Neural cell (in vitro differentiated cells): ENCODE data around the gene CCDC9B. TPM values are rescaled to one million over a fixed set of nuclear protein-coding genes. Genes with fewer than 3 reads are reported as not detected.

ENCODE experiments used
- H2AFZ ChIP-seq: fragments of 200-600, 300-800 bp; sonication (generic), shearing (Covaris generic); 2 replicates; pipeline ENCODE4 v1.6.0; 2014; ENCODE audit warnings: low read depth, mild to moderate bottlenecking, antibody characterized with exemption, low read length, moderate library complexity
- H3F3A ChIP-seq: fragments of 200-600 bp; shearing (Covaris generic); 2 replicates; pipeline ENCODE4 v1.6.1; 2016; ENCODE audit warnings: mild to moderate bottlenecking, moderate library complexity, mixed read lengths, antibody characterized with exemption, low read length; ENCODE audit not compliant: insufficient read depth, poor library complexity, severe bottlenecking
- H3K27ac ChIP-seq: fragments of 200-600, 300-800 bp; sonication (generic), shearing (Covaris generic); 2 replicates; pipeline ENCODE4 v1.5.1; 2014; ENCODE audit warnings: mild to moderate bottlenecking, low read length, moderate library complexity
- H3K27me3 ChIP-seq: fragments of 300-800, 200-600 bp; sonication (generic), shearing (Covaris generic); 2 replicates; pipeline ENCODE4 v1.6.0; 2014; ENCODE audit warnings: mild to moderate bottlenecking, low read depth, low read length, moderate library complexity; ENCODE audit not compliant: insufficient read depth
- H3K36me3 ChIP-seq: fragments of 300-800, 200-600 bp; sonication (generic), shearing (Covaris generic); 2 replicates; pipeline ENCODE4 v1.5.1; 2014; ENCODE audit warnings: mild to moderate bottlenecking, antibody characterized with exemption, low read length, moderate library complexity; ENCODE audit not compliant: insufficient read depth
- H3K4me2 ChIP-seq: fragments of 300-800, 200-600 bp; sonication (generic), shearing (Covaris generic); 2 replicates; pipeline ENCODE4 v1.6.0; 2014; ENCODE audit warnings: mild to moderate bottlenecking, low read length
- H3K4me3 ChIP-seq: fragments of 300-800, 200-600 bp; sonication (generic), shearing (Covaris generic); 2 replicates; pipeline ENCODE4 v1.5.1; 2014; ENCODE audit warnings: mild to moderate bottlenecking, low read length, moderate library complexity
- H3K79me2 ChIP-seq: fragments of 200-600 bp; shearing (Covaris generic); replicated peaks from 2 replicates; pipeline ENCODE4 v1.6.0; 2014; ENCODE audit warnings: mild to moderate bottlenecking, low read length, moderate library complexity; ENCODE audit not compliant: insufficient read depth
- H3K9ac ChIP-seq: fragments of 300-800, 200-600 bp; sonication (generic), shearing (Covaris generic); 2 replicates; pipeline ENCODE4 v1.6.1; 2016; ENCODE audit warnings: mild to moderate bottlenecking, low read length, mixed read lengths
- H3K9me2 ChIP-seq: fragments of 200-600 bp; shearing (Covaris generic); 2 replicates; pipeline ENCODE4 v1.6.1; 2016; ENCODE audit warnings: mild to moderate bottlenecking, low read length, mixed read lengths; ENCODE audit not compliant: insufficient read depth
- H3K9me3 ChIP-seq: fragments of 200-600, 300-800 bp; sonication (generic), shearing (Covaris generic); 2 replicates; pipeline ENCODE4 v1.6.1; 2016; ENCODE audit warnings: mild to moderate bottlenecking, mixed run types, low read length, moderate library complexity, mixed read lengths
- H4K20me1 ChIP-seq: fragments of 200-600 bp; shearing (Covaris generic); 2 replicates; pipeline ENCODE4 v1.6.1; 2016; ENCODE audit warnings: mild to moderate bottlenecking, mixed run types; ENCODE audit not compliant: insufficient read depth
- CTCF ChIP-seq: fragments of 450-650 bp; IDR thresholded peaks from 2 replicates; pipeline ENCODE4 v1.5.1; 2014; ENCODE audit warnings: antibody characterized with exemption, mild to moderate bottlenecking, moderate library complexity; ENCODE audit not compliant: poor library complexity, severe bottlenecking
- EP300 ChIP-seq: fragments of 450-650 bp; conservative IDR thresholded peaks from 2 replicates; pipeline ENCODE4 v1.6.1; 2014; ENCODE audit warnings: antibody characterized with exemption, mild to moderate bottlenecking, moderate library complexity; ENCODE audit not compliant: poor library complexity, severe bottlenecking
- EZH2 ChIP-seq: fragments of 200-600, 300-800 bp; shearing (Covaris generic), sonication (generic); IDR thresholded peaks from 2 replicates; pipeline ENCODE4 v1.6.1; 2014; ENCODE audit warnings: antibody characterized with exemption, low read length, borderline replicate concordance, mild to moderate bottlenecking; ENCODE audit not compliant: insufficient read depth, poor library complexity, severe bottlenecking
- MXI1 ChIP-seq: fragments of 450-650 bp; conservative IDR thresholded peaks from 2 replicates; pipeline ENCODE4 v1.6.1; 2014; ENCODE audit warnings: antibody characterized with exemption, mild to moderate bottlenecking; ENCODE audit not compliant: poor library complexity, severe bottlenecking
- POLR2AphosphoS5 ChIP-seq: IDR thresholded peaks from 2 replicates; pipeline ENCODE4 v1.6.1; 2012
- RAD21 ChIP-seq: fragments of 450-650 bp; conservative IDR thresholded peaks from 2 replicates; pipeline ENCODE4 v1.6.1; 2014; ENCODE audit warnings: antibody characterized with exemption, mild to moderate bottlenecking, moderate library complexity
- REST ChIP-seq: IDR thresholded peaks from 2 replicates; pipeline ENCODE4 v1.6.1; 2012; ENCODE audit warnings: borderline replicate concordance
- SMC3 ChIP-seq: fragments of 450-650 bp; conservative IDR thresholded peaks from 2 replicates; pipeline ENCODE4 v1.6.1; 2014; ENCODE audit warnings: antibody characterized with exemption, mild to moderate bottlenecking, moderate library complexity; ENCODE audit not compliant: poor library complexity
- TAF1 ChIP-seq: IDR thresholded peaks from 2 replicates; pipeline ENCODE4 v1.6.1; 2012; ENCODE audit warnings: low read depth
- polyA plus RNA-seq: library from polyadenylated mRNA; depleted of rRNA; stranded (reverse); fragments of >200 nt; gene quantifications from 2 replicates; pipeline ENCODE4 v1.2.3, GENCODE V29; 2014

Gene CCDC9B
- polyA plus RNA-seq, 1 donor from 2014 or later: not detected

- Histone ChIP-seq H3F3A (no peaks in the 10 kb centered on the region), H3K36me3 (no peaks in the 10 kb centered on the region), H3K4me2 (no peak overlapping the region), H4K20me1 (no peaks in the 10 kb centered on the region), H3K27ac (no peak overlapping the region), H2AFZ (no peak overlapping the region), H3K4me3 (no peak overlapping the region), H3K27me3 (no peaks in the 10 kb centered on the region), H3K9me2 (no peaks in the 10 kb centered on the region), H3K79me2 (no peaks in the 10 kb centered on the region), H3K9ac (no peak overlapping the region), H3K9me3 (no peaks in the 10 kb centered on the region)
- TF ChIP-seq SMC3: no peak
- no peak for TF ChIP-seq EZH2
- TF ChIP-seq POLR2AphosphoS5: no peak
- no peak for TF ChIP-seq TAF1
- no peak for TF ChIP-seq REST
- TF ChIP-seq CTCF: no peak
- TF ChIP-seq RAD21: no peak
- TF ChIP-seq MXI1: no peak
- no peak for TF ChIP-seq EP300
These were observed 29.7 kb downstream of the CCDC9B start for GRCh38 chr15:40310993-40311392.

GRCh38 chr15:40310001-40310959 is 30.5 kb downstream of the CCDC9B start:
- Histone ChIP-seq H3K79me2 (no peaks in the 10 kb centered on the region), H3K36me3 (no peaks in the 10 kb centered on the region), H3K9me3 (no peaks in the 10 kb centered on the region), H2AFZ (no peak overlapping the region), H3K27ac (no peak overlapping the region), H3K9ac (no peak overlapping the region), H3K9me2 (no peaks in the 10 kb centered on the region), H3K4me3 (no peak overlapping the region), H3K4me2 (no peak overlapping the region), H4K20me1 (no peaks in the 10 kb centered on the region), H3F3A (no peaks in the 10 kb centered on the region), H3K27me3 (no peaks in the 10 kb centered on the region)
- no peak for TF ChIP-seq REST
- peak; percentile 77 for TF ChIP-seq CTCF
- peak; percentile 91 for TF ChIP-seq SMC3
- no peak for TF ChIP-seq MXI1
- TF ChIP-seq POLR2AphosphoS5: no peak
- TF ChIP-seq RAD21: peak; percentile 87
- no peak for TF ChIP-seq EP300
- TF ChIP-seq EZH2: no peak
- no peak for TF ChIP-seq TAF1
